GM12873 (cell line): ENCODE measurements around the gene C1QL1.

ENCODE experiments used
- TF ChIP-seq, protein P1 (sequence below): IDR thresholded peaks from 2 replicates; pipeline ENCODE4 v1.5.1; 2012; ENCODE audit warnings: low read depth, mild to moderate bottlenecking, moderate library complexity, low read length, control low read depth; ENCODE audit not compliant: insufficient read depth; ENCODE audit errors: missing control alignments

The C1QL1 gene

DNA sequence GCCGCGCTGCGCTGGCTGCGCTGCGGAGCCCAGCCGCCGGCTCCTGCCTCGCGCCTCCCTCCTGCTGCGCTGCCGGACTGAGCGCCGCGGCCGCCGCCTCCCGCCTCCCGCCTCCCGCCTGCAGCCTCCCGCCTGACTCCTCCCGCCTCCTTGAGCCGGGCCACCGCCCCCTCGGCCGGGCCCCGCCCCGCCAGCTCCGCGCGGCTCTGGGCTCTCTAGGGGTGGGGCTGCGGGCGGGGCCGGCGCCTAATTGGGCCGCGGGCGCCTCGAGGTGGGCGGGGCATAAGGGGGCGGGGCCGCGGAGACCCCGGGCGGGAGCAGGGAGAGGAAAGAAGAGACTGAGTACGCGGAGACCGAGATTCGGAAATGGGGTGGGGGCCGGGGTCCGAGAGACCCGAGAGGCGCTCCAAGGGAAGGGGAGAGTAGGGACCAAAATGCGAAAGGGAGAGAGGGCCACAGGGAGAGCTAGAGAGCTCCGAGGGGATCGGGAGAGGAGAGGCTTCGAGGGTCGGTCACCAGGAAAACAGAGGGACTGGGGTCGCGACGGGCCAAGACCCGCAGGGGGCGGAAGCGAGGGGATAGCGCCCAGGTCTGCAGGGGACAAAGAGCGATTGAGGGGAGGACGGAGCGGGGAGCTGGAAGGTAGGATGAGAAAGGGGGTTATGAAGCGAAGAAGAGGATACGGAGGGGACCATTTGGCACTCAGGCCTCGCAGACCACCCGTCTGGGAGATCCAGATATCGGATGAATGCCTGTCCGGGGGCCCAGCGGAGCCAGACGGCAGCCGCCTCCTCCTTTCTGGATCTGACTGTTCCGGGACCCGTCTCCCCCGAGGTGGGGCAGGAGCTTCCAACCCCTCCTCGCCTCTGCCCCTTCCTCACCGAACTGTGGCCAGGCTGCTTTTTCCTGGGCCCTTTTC is at the start of gene C1QL1:
TSS of gene C1QL1 (minus strand) at position 79 of the 919 bp plus-strand sequence. CDS start 255 bp downstream, outside the sequence.
- TF ChIP-seq, protein P1, sequence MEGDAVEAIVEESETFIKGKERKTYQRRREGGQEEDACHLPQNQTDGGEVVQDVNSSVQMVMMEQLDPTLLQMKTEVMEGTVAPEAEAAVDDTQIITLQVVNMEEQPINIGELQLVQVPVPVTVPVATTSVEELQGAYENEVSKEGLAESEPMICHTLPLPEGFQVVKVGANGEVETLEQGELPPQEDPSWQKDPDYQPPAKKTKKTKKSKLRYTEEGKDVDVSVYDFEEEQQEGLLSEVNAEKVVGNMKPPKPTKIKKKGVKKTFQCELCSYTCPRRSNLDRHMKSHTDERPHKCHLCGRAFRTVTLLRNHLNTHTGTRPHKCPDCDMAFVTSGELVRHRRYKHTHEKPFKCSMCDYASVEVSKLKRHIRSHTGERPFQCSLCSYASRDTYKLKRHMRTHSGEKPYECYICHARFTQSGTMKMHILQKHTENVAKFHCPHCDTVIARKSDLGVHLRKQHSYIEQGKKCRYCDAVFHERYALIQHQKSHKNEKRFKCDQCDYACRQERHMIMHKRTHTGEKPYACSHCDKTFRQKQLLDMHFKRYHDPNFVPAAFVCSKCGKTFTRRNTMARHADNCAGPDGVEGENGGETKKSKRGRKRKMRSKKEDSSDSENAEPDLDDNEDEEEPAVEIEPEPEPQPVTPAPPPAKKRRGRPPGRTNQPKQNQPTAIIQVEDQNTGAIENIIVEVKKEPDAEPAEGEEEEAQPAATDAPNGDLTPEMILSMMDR, result peak; percentile 20

- TF ChIP-seq, protein P1, result peak; percentile 56
These were observed 48.7 kb upstream of the C1QL1 start for GRCh38 chr17:45016823-45017222.

- TF ChIP-seq, protein P1, result no peak
These were observed 48.1 kb upstream of the C1QL1 start for GRCh38 chr17:45016237-45016636.

- TF ChIP-seq, protein P1, result no peak
These were observed 45.2 kb upstream of the C1QL1 start for GRCh38 chr17:45013021-45013997.

DNA sequence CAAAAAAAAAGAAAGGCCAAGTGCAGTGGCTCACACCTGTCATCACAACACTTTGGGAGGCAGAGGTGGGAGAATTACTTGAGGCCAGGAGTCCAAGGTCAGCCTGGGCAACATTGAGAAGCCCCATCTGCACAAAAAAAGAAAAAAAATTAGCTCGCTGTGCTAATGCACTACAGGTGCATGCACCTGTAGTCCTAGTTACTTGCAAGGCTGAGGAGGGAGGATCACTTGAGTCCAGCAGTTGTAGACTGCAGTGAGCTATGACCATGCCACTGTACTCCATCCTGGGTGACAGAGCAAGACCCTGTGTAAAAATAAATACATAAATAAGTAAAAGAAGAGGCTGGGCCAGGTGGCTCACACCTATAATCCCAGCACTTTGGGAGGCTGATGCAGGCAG is 43.7 kb upstream of the C1QL1 start:
- TF ChIP-seq, protein P1, result no peak

DNA sequence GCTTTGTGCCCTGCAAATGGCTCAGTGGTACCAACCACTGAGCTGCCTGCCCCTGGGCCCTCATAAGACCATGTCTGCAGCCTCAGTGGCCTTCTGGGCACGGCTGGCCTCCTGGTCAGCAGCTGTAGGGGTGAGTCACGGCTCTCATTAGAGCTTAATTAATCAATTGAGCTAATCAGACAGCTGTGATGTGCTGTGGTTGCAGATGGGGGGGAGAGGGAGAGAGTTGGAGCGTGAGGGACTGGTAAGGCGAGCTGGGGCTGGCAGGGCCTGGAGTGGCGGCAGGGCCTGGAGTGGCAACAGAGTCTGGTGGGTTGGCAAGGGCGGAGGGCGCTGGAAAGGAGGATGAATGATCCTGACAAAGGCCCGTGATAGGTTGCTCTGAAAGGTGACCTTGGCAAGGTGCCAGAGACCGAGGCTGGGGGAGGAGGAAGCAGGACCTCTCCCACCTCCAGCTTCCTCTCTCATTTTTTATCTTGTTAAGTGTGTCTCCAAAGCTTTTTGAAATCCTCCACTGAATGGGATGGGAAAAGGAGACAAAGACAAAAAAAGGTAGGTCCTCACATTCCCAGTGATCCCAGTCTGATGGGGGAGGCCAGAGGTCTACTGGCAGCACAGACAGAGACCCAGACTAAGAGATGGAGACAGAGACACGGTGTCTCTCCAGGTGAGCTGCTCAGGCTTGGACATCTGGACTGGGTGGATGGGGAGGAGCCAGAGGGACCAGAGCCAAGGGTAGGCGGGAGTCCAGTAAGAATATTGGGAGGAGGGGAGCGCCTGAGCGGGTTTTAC is 41.8 kb upstream of the C1QL1 start:
- TF ChIP-seq, protein P1, result no peak
